ENCODE measurements around the gene MAGI3.

- no peak for TF ChIP-seq TAF1 (IDR thresholded peaks at IDR 0.05; ENCODE audit: borderline replicate concordance, insufficient read depth, low read length)
- no peak for TF ChIP-seq POLR2AphosphoS5 (IDR thresholded peaks at IDR 0.05; ENCODE audit: low read depth, low read length)
- TF ChIP-seq REST (IDR thresholded peaks at IDR 0.05; ENCODE audit: insufficient read depth in 1 of 2, low read depth in 2 of 2, low read length in 2 of 2): no peak
Measured at GRCh38 chr1:113662101-113662500, 271.8 kb downstream of the MAGI3 start.

Data from PFSK-1 (cell line).